WTC11 (cell line): ENCODE results near the gene FEM1B. TPM values are rescaled to one million over a fixed set of nuclear protein-coding genes. Genes with fewer than 3 reads are reported as not detected.

Source experiments
- ATAC-seq: fragments of 200-7000 bp; cut with Tn5 transposase; 2 replicates; pipeline ENCODE4 v1.10.0; 2021; ENCODE audit warnings: mild to moderate bottlenecking, moderate library complexity
- CTCF ChIA-PET: fragments of 300-600 bp; sonication (Branson Sonifier 250); formaldehyde crosslinking; loops from one replicate; lab custom pipeline; 2021; ENCODE audit warnings: antibody characterized with exemption; lab: Charles Lee
- POLR2A ChIA-PET: fragments of 350-600 bp; sonication (Branson Sonifier 250); formaldehyde crosslinking; loops from one replicate; lab custom pipeline; 2021; ENCODE audit warnings: antibody characterized with exemption; lab: Charles Lee
- DNase-seq: peaks from one replicate; pipeline ENCODE4 v3.0.0; 2021; ENCODE audit warnings: low spot score
- H3K27ac Mint-ChIP-seq: 2 replicates; pipeline ENCODE4 v1.8.0; 2021; ENCODE audit warnings: mixed read lengths
- H3K27me3 Mint-ChIP-seq: 2 replicates; pipeline ENCODE4 v1.8.0; 2021; ENCODE audit warnings: low read depth, mild to moderate bottlenecking, moderate library complexity, mixed read lengths
- H3K36me3 Mint-ChIP-seq: 2 replicates; pipeline ENCODE4 v1.8.0; 2021; ENCODE audit warnings: mixed read lengths
- H3K4me1 Mint-ChIP-seq: 2 replicates; pipeline ENCODE4 v1.8.0; 2022; ENCODE audit warnings: mixed read lengths
- H3K4me3 Mint-ChIP-seq: 2 replicates; pipeline ENCODE4 v1.8.0; 2021; ENCODE audit warnings: mild to moderate bottlenecking, moderate library complexity, mixed read lengths
- H3K9me3 Mint-ChIP-seq: 2 replicates; pipeline ENCODE4 v1.8.0; 2021; ENCODE audit warnings: mixed read lengths
- CBFB ChIP-seq: sonication (generic); formaldehyde crosslinking; IDR thresholded peaks from 2 replicates; pipeline ENCODE4 v1.8.1; 2022; ENCODE audit warnings: mild to moderate bottlenecking, low read depth, missing genetic modification reagents
- ESRRA ChIP-seq: sonication (generic); formaldehyde crosslinking; IDR thresholded peaks from 2 replicates; pipeline ENCODE4 v1.8.1; 2022; ENCODE audit warnings: mild to moderate bottlenecking, missing genetic modification reagents, borderline replicate concordance
- FOXK1 ChIP-seq: sonication (generic); formaldehyde crosslinking; IDR thresholded peaks from 2 replicates; pipeline ENCODE4 v1.8.0; 2022; ENCODE audit warnings: mild to moderate bottlenecking, moderate library complexity, missing genetic modification reagents
- GABPB1 ChIP-seq: sonication (generic); formaldehyde crosslinking; IDR thresholded peaks from 2 replicates; pipeline ENCODE4 v1.8.1; 2023; ENCODE audit warnings: mild to moderate bottlenecking, missing genetic modification reagents
- HMGA2 ChIP-seq: fragments of 250-450 bp; sonication (Bioruptor Pico); IDR thresholded peaks from 2 replicates; pipeline ENCODE4 v1.4.0; 2021; ENCODE audit warnings: mild to moderate bottlenecking, moderate library complexity
- JUN ChIP-seq: sonication (generic); formaldehyde crosslinking; IDR thresholded peaks from 2 replicates; pipeline ENCODE4 v1.8.0; 2023; ENCODE audit warnings: mild to moderate bottlenecking, missing genetic modification reagents
- NFATC4 ChIP-seq: fragments of 250-450 bp; sonication (Bioruptor Pico); IDR thresholded peaks from 2 replicates; pipeline ENCODE4 v1.9.0; 2021; ENCODE audit warnings: mild to moderate bottlenecking
- NR1H2 ChIP-seq: sonication (generic); formaldehyde crosslinking; IDR thresholded peaks from 2 replicates; pipeline ENCODE4 v1.9.0; 2021; ENCODE audit warnings: mild to moderate bottlenecking, moderate library complexity, missing genetic modification reagents
- RORB ChIP-seq: fragments of 250-450 bp; sonication (Bioruptor Pico); IDR thresholded peaks from 2 replicates; pipeline ENCODE4 v1.9.0; 2021; ENCODE audit warnings: mild to moderate bottlenecking
- SMAD3 ChIP-seq: sonication (generic); formaldehyde crosslinking; IDR thresholded peaks from 2 replicates; pipeline ENCODE4 v1.8.0; 2022; ENCODE audit warnings: missing genetic modification reagents, mild to moderate bottlenecking, borderline replicate concordance
- SOX15 ChIP-seq: fragments of 250-450 bp; sonication (Bioruptor Pico); IDR thresholded peaks from 2 replicates; pipeline ENCODE4 v1.9.0; 2021; ENCODE audit warnings: mild to moderate bottlenecking
- TCF7 ChIP-seq: sonication (generic); formaldehyde crosslinking; IDR thresholded peaks from 2 replicates; pipeline ENCODE4 v1.8.0; 2022; ENCODE audit warnings: mild to moderate bottlenecking, low read depth, missing genetic modification reagents, moderate library complexity
- TEAD4 ChIP-seq: sonication (generic); formaldehyde crosslinking; IDR thresholded peaks from 2 replicates; pipeline ENCODE4 v1.8.0; 2022; ENCODE audit warnings: mild to moderate bottlenecking, missing genetic modification reagents
- TP53 ChIP-seq: sonication (generic); formaldehyde crosslinking; IDR thresholded peaks from 2 replicates; pipeline ENCODE4 v1.8.1; 2023; ENCODE audit warnings: mild to moderate bottlenecking, missing genetic modification reagents
- ZNF138 ChIP-seq: sonication (generic); formaldehyde crosslinking; conservative IDR thresholded peaks from 2 replicates; pipeline ENCODE4 v1.8.1; 2022; ENCODE audit warnings: mild to moderate bottlenecking, moderate library complexity, missing genetic modification reagents
- ZNF219 ChIP-seq: sonication (generic); formaldehyde crosslinking; IDR thresholded peaks from 2 replicates; pipeline ENCODE4 v1.8.0; 2023; ENCODE audit warnings: missing genetic modification reagents, mild to moderate bottlenecking, borderline replicate concordance
- ZNF232 ChIP-seq: sonication (generic); formaldehyde crosslinking; IDR thresholded peaks from 2 replicates; pipeline ENCODE4 v1.8.0; 2022; ENCODE audit warnings: mild to moderate bottlenecking, missing genetic modification reagents
- ZNF263 ChIP-seq: sonication (generic); formaldehyde crosslinking; IDR thresholded peaks from 2 replicates; pipeline ENCODE4 v1.8.1; 2022; ENCODE audit warnings: low read depth, mild to moderate bottlenecking, moderate library complexity, missing genetic modification reagents
- ZNF317 ChIP-seq: sonication (generic); formaldehyde crosslinking; IDR thresholded peaks from 2 replicates; pipeline ENCODE4 v1.8.1; 2023; ENCODE audit warnings: low read depth, mild to moderate bottlenecking, moderate library complexity, missing genetic modification reagents, borderline replicate concordance
- ZNF396 ChIP-seq: fragments of 250-450 bp; sonication (Bioruptor Pico); IDR thresholded peaks from 2 replicates; pipeline ENCODE4 v1.8.0; 2021; ENCODE audit warnings: mild to moderate bottlenecking, moderate library complexity, borderline replicate concordance
- total RNA-seq: library from RNA; stranded (reverse); gene quantifications from 3 replicates; pipeline ENCODE4 v1.2.3, GENCODE V29; 2021
- TF ChIP-seq, protein P1 (sequence below): sonication (generic); formaldehyde crosslinking; IDR thresholded peaks from 2 replicates; pipeline ENCODE4 v1.8.1; 2023; ENCODE audit warnings: mild to moderate bottlenecking, missing genetic modification reagents, moderate library complexity
- TF ChIP-seq, protein P2 (sequence below): sonication (generic); formaldehyde crosslinking; IDR thresholded peaks from 2 replicates; pipeline ENCODE4 v1.8.0; 2022; ENCODE audit warnings: missing genetic modification reagents
- TF ChIP-seq, protein P3 (sequence below): sonication (generic); formaldehyde crosslinking; IDR thresholded peaks from 2 replicates; pipeline ENCODE4 v1.8.0; 2022; ENCODE audit warnings: mild to moderate bottlenecking, missing genetic modification reagents
- TF ChIP-seq, protein P4 (sequence below): fragments of 250-450 bp; sonication (Bioruptor Pico); IDR thresholded peaks from 2 replicates; pipeline ENCODE4 v1.8.0; 2021; ENCODE audit warnings: mild to moderate bottlenecking
- TF ChIP-seq, protein P5 (sequence below): sonication (generic); formaldehyde crosslinking; IDR thresholded peaks from 2 replicates; pipeline ENCODE4 v1.8.0; 2022; ENCODE audit warnings: mild to moderate bottlenecking, missing genetic modification reagents
- TF ChIP-seq, protein P6 (sequence below): sonication (generic); formaldehyde crosslinking; IDR thresholded peaks from 2 replicates; pipeline ENCODE4 v1.8.1; 2023; ENCODE audit warnings: mild to moderate bottlenecking, missing genetic modification reagents, borderline replicate concordance
- TF ChIP-seq, protein P7 (sequence below): sonication (generic); formaldehyde crosslinking; conservative IDR thresholded peaks from 2 replicates; pipeline ENCODE4 v1.8.1; 2022; ENCODE audit warnings: mild to moderate bottlenecking, missing genetic modification reagents

The FEM1B gene
- total RNA-seq, 1 experiment from 2014 or later = 64.8 TPM

DNA sequence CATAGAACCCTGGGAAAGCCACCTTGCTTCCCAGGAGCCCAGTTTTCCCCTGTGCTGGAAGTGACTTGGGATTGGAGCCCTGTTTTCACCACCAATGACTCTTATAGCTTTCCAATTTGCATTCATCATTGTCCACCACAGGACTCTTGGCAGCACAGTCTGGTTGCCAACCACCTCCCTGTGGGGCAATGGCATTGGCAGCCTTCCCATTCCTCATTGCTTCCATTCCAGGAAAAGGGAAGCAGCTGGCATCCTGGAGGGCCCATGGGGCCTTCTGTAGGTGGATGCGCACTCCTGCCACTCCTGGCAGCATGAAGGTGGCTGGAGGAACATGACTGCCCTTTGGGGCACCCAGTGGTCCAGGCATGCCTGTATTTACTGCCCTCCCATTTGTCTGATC, 57.7 kb downstream of the FEM1B start:
- H3K27me3 Mint-ChIP-seq = no peaks in the 10 kb centered on the region
- DNase-seq (no peak), ATAC-seq (no peak)
- peaks cover 13% of the 10 kb centered on the region for H3K4me1 Mint-ChIP-seq
- no peaks in the 10 kb centered on the region for H3K9me3 Mint-ChIP-seq
- POLR2A ChIA-PET = no interaction called here
- no peak overlapping the region for H3K4me3 Mint-ChIP-seq
- H3K36me3 Mint-ChIP-seq = no peaks in the 10 kb centered on the region
- no peak for TF ChIP-seq ZNF263 (CRISPR knock-in tag)
- no peak for TF ChIP-seq ZNF396 (CRISPR knock-in tag)
- TF ChIP-seq ZNF219 = no peak
- TF ChIP-seq, protein P1, sequence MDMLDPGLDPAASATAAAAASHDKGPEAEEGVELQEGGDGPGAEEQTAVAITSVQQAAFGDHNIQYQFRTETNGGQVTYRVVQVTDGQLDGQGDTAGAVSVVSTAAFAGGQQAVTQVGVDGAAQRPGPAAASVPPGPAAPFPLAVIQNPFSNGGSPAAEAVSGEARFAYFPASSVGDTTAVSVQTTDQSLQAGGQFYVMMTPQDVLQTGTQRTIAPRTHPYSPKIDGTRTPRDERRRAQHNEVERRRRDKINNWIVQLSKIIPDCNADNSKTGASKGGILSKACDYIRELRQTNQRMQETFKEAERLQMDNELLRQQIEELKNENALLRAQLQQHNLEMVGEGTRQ (CRISPR knock-in tag) = no peak
- no peak for TF ChIP-seq SOX15 (CRISPR knock-in tag)
- no peak for TF ChIP-seq TP53 (CRISPR knock-in tag)
- TF ChIP-seq, protein P2, sequence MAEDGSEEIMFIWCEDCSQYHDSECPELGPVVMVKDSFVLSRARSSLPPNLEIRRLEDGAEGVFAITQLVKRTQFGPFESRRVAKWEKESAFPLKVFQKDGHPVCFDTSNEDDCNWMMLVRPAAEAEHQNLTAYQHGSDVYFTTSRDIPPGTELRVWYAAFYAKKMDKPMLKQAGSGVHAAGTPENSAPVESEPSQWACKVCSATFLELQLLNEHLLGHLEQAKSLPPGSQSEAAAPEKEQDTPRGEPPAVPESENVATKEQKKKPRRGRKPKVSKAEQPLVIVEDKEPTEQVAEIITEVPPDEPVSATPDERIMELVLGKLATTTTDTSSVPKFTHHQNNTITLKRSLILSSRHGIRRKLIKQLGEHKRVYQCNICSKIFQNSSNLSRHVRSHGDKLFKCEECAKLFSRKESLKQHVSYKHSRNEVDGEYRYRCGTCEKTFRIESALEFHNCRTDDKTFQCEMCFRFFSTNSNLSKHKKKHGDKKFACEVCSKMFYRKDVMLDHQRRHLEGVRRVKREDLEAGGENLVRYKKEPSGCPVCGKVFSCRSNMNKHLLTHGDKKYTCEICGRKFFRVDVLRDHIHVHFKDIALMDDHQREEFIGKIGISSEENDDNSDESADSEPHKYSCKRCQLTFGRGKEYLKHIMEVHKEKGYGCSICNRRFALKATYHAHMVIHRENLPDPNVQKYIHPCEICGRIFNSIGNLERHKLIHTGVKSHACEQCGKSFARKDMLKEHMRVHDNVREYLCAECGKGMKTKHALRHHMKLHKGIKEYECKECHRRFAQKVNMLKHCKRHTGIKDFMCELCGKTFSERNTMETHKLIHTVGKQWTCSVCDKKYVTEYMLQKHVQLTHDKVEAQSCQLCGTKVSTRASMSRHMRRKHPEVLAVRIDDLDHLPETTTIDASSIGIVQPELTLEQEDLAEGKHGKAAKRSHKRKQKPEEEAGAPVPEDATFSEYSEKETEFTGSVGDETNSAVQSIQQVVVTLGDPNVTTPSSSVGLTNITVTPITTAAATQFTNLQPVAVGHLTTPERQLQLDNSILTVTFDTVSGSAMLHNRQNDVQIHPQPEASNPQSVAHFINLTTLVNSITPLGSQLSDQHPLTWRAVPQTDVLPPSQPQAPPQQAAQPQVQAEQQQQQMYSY (CRISPR knock-in tag) = no peak
- no peak for TF ChIP-seq CBFB (CRISPR knock-in tag)
- no peak for TF ChIP-seq HMGA2 (CRISPR knock-in tag)
- no peak for TF ChIP-seq NFATC4 (CRISPR knock-in tag)
- TF ChIP-seq, protein P3, sequence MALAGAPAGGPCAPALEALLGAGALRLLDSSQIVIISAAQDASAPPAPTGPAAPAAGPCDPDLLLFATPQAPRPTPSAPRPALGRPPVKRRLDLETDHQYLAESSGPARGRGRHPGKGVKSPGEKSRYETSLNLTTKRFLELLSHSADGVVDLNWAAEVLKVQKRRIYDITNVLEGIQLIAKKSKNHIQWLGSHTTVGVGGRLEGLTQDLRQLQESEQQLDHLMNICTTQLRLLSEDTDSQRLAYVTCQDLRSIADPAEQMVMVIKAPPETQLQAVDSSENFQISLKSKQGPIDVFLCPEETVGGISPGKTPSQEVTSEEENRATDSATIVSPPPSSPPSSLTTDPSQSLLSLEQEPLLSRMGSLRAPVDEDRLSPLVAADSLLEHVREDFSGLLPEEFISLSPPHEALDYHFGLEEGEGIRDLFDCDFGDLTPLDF = no peak
- no peak for TF ChIP-seq JUN (CRISPR knock-in tag)
- TF ChIP-seq FOXK1 = no peak
- TF ChIP-seq, protein P4, sequence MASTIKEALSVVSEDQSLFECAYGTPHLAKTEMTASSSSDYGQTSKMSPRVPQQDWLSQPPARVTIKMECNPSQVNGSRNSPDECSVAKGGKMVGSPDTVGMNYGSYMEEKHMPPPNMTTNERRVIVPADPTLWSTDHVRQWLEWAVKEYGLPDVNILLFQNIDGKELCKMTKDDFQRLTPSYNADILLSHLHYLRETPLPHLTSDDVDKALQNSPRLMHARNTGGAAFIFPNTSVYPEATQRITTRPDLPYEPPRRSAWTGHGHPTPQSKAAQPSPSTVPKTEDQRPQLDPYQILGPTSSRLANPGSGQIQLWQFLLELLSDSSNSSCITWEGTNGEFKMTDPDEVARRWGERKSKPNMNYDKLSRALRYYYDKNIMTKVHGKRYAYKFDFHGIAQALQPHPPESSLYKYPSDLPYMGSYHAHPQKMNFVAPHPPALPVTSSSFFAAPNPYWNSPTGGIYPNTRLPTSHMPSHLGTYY = no peak
- no peak for TF ChIP-seq TEAD4
- CTCF ChIA-PET = interaction anchor here (0.7 to 3.1 kb wide), 3 partner anchors 19 to 33 kb away, joined by 3 to 14 read pairs (median 9); no protein-coding TSS in a partner anchor
- no peak overlapping the region for H3K27ac Mint-ChIP-seq

DNA sequence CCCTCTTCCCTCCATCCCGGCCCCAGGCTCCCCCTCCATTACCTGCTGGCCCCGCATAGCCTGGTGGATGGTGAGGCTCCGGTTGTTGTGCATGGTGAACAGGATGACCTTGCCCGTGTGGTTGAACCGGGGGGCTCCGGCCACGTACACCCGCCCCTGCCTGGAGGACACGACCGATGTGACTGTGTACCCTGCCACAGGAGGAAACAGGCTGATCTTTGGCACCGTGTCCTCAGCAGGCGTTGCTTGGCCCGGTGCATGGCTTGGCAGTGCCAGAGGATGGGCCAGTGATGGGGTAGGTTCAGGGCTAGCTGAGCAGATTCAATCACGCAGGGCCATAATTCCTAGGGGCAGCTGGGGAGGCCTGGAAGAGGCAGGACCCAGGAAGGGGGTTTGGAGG, 58.1 kb downstream of the FEM1B start:
- DNase-seq = no peak
- Mint-ChIP-seq H3K36me3 (no peaks in the 10 kb centered on the region), H3K4me1 (peaks cover 9% of the 10 kb centered on the region), H3K9me3 (no peaks in the 10 kb centered on the region), H3K27ac (no peak overlapping the region), H3K27me3 (no peaks in the 10 kb centered on the region), H3K4me3 (no peak overlapping the region)
- CTCF ChIA-PET = interaction anchor here (3.1 kb wide), 1 partner anchor 29 kb away, joined by 14 read pairs; no protein-coding TSS in a partner anchor
- POLR2A ChIA-PET = no interaction called here
- no peak for ATAC-seq
- TF ChIP-seq TCF7 (CRISPR knock-in tag) (no peak), ZNF232 (CRISPR knock-in tag) (no peak), ZNF317 (CRISPR knock-in tag) (no peak), GABPB1 (CRISPR knock-in tag) (no peak), JUN (CRISPR knock-in tag) (no peak), SMAD3 (CRISPR knock-in tag) (no peak), NR1H2 (CRISPR knock-in tag) (no peak), ZNF138 (CRISPR knock-in tag) (no peak), ESRRA (CRISPR knock-in tag) (no peak), RORB (CRISPR knock-in tag) (no peak)
- TF ChIP-seq, protein P5, sequence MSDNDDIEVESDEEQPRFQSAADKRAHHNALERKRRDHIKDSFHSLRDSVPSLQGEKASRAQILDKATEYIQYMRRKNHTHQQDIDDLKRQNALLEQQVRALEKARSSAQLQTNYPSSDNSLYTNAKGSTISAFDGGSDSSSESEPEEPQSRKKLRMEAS = no peak
- TF ChIP-seq, protein P6, sequence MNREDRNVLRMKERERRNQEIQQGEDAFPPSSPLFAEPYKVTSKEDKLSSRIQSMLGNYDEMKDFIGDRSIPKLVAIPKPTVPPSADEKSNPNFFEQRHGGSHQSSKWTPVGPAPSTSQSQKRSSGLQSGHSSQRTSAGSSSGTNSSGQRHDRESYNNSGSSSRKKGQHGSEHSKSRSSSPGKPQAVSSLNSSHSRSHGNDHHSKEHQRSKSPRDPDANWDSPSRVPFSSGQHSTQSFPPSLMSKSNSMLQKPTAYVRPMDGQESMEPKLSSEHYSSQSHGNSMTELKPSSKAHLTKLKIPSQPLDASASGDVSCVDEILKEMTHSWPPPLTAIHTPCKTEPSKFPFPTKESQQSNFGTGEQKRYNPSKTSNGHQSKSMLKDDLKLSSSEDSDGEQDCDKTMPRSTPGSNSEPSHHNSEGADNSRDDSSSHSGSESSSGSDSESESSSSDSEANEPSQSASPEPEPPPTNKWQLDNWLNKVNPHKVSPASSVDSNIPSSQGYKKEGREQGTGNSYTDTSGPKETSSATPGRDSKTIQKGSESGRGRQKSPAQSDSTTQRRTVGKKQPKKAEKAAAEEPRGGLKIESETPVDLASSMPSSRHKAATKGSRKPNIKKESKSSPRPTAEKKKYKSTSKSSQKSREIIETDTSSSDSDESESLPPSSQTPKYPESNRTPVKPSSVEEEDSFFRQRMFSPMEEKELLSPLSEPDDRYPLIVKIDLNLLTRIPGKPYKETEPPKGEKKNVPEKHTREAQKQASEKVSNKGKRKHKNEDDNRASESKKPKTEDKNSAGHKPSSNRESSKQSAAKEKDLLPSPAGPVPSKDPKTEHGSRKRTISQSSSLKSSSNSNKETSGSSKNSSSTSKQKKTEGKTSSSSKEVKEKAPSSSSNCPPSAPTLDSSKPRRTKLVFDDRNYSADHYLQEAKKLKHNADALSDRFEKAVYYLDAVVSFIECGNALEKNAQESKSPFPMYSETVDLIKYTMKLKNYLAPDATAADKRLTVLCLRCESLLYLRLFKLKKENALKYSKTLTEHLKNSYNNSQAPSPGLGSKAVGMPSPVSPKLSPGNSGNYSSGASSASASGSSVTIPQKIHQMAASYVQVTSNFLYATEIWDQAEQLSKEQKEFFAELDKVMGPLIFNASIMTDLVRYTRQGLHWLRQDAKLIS (CRISPR knock-in tag) = no peak
- TF ChIP-seq, protein P7, sequence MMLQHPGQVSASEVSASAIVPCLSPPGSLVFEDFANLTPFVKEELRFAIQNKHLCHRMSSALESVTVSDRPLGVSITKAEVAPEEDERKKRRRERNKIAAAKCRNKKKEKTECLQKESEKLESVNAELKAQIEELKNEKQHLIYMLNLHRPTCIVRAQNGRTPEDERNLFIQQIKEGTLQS (CRISPR knock-in tag) = no peak
